Skeletal muscle satellite cell (primary cell): ENCODE results near the gene HIVEP3.

Experiments used
- H3K27me3 ChIP-seq: 2 replicates; pipeline ENCODE4 v1.7.0; 2013; ENCODE audit warnings: low read length; ENCODE audit not compliant: control insufficient read depth, insufficient read depth
- H3K36me3 ChIP-seq: 2 replicates; pipeline ENCODE4 v1.7.0; 2013; ENCODE audit warnings: mild to moderate bottlenecking, control low read depth, low read length; ENCODE audit not compliant: insufficient read depth
- H3K4me1 ChIP-seq: 2 replicates; pipeline ENCODE4 v1.7.0; 2013; ENCODE audit warnings: low read length; ENCODE audit not compliant: control insufficient read depth, insufficient read depth
- H3K4me2 ChIP-seq: 2 replicates; pipeline ENCODE4 v1.7.0; 2013; ENCODE audit warnings: mild to moderate bottlenecking, low read length
- H3K4me3 ChIP-seq: 2 replicates; pipeline ENCODE4 v1.7.0; 2013; ENCODE audit warnings: low read length
- H3K9ac ChIP-seq: 2 replicates; pipeline ENCODE4 v1.7.0; 2013; ENCODE audit warnings: mild to moderate bottlenecking, low read depth, low read length, moderate library complexity
- H3K9me3 ChIP-seq: replicated peaks from 2 replicates; pipeline ENCODE4 v1.7.0; 2013; ENCODE audit warnings: mild to moderate bottlenecking, control low read depth, low read length

The HIVEP3 gene

DNA sequence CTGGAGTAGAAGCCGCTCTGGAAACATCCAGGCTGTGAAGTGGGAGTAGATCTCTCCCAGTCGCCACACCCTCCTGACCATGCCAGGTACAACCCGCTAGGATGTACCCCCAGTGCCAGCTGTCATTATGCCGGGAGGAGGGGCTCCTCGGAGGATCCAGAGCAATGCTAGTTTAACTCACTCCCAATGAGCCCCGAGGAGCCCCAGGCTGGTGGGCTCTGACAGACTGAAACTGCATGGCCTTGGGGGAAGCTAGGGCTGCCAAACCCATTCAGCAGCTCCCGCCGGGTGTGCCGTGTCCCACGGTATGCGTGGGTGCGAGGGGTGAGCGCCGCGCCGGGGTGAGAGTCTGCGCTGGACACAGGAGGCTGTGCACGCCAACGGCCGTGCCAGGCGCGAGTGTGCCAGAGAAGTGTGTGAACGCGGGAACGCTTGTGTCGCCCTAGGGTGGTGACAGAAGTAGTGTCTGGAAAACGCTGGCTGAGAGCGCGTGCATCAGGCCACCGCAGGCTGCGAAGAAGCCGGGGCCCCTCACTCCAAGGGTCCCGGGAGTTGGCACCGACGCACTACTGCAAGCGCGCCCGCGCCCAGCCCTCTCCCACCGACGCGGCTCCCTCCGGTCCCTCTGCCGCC lies 257.2 kb downstream of the HIVEP3 start:
- no peaks in the 10 kb centered on the region for H3K9me3 ChIP-seq
- H3K9ac ChIP-seq, result peak overlapping the region; percentile 81
- peak overlapping the region; percentile 73 for H3K4me3 ChIP-seq
- no peaks in the 10 kb centered on the region for H3K36me3 ChIP-seq
- no peaks in the 10 kb centered on the region for H3K27me3 ChIP-seq
- peaks cover 27% of the 10 kb centered on the region for H3K4me1 ChIP-seq
- peak overlapping the region; percentile 90 for H3K4me2 ChIP-seq

DNA sequence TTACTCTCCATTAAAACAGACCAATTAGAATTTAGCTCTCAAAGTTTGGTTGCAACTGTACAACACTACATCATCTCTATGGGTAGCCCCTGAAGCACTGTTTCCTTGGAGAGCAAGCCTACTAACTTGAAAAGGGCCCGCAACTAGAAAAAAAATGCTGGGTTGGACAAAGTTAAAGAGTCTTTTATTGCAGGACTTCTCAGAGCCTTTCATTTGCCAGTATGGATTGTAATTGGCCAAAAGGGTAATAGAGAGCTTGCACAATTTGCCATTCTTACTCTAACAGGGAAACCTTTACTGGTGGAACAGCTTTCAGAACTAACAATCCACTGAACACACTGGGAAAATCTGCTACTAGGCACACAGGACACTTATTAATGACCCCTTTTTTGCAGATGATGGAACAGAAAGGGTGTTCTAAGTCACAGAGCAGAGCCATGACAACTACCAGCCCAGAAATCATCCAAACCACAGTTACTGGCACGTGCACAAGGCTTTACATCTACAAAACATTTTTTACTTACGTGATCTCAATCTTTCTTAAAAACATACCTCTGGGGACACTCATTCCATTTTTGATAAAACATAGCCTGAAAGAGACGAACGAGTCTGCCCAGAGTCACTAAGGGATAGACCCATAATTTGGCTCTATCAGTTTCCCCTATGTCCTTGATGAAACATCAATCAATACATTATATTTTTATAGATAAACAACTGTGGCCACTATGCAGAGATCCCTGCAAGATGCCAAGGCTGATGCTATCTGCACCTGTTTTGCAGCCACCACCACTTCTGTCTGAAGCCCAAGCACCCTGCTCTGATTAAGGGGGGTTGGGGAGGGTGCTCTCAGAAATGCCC lies 257.9 kb downstream of the HIVEP3 start:
- H3K4me1 ChIP-seq, result peaks cover 27% of the 10 kb centered on the region

DNA sequence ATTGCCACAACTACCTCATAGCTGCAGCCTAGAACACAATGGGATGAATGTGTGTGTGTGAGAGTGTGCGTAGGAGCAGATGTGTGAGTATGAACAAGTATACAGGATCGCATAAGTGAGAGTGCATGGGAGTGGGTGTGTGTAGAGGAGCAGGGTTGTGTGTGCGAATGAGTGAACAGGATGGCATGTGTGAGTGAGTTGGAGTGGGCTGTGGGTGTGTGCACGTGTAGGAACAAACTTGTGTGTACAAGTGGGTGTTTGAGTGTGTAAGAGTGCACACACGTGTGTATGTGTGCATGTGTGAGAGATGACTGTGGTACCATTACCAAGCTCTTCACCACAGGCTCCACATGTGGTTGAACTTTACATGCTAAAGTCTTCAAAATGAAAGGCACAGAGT lies 258.8 kb downstream of the HIVEP3 start:
- Histone ChIP-seq H3K9ac (no peak overlapping the region), H3K36me3 (no peaks in the 10 kb centered on the region), H3K4me2 (no peak overlapping the region), H3K4me3 (no peak overlapping the region), H3K4me1 (peaks cover 21% of the 10 kb centered on the region), H3K9me3 (no peaks in the 10 kb centered on the region), H3K27me3 (no peaks in the 10 kb centered on the region)

More for the DNA sequence above, 257.9 kb downstream of the HIVEP3 start:
- Histone ChIP-seq H3K27me3 (no peaks in the 10 kb centered on the region), H3K9me3 (no peaks in the 10 kb centered on the region), H3K36me3 (no peaks in the 10 kb centered on the region), H3K9ac (peak overlapping the region; percentile 81), H3K4me2 (peak overlapping the region; percentile 90), H3K4me3 (peak overlapping the region; percentile 73)

DNA sequence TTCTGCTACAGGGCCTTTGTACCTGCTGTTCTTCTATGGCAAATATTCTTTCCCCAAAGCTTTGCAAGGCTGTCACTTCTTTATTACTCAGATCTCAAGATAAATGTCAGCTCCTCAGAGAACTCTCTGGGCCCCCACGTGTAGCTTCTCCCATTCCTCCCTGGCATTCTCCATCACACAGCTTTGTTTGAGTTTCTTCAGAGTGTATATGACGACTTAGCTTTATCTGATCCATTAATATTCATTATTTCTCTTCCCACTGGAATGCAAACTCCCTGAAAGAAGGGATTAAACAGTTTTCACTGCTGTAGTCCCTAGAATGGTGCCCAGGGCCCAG lies 259.6 kb downstream of the HIVEP3 start:
- Histone ChIP-seq H3K9ac (no peak overlapping the region), H3K4me3 (no peak overlapping the region), H3K4me2 (no peak overlapping the region), H3K27me3 (no peaks in the 10 kb centered on the region), H3K9me3 (no peaks in the 10 kb centered on the region), H3K36me3 (no peaks in the 10 kb centered on the region), H3K4me1 (peaks cover 19% of the 10 kb centered on the region)

DNA sequence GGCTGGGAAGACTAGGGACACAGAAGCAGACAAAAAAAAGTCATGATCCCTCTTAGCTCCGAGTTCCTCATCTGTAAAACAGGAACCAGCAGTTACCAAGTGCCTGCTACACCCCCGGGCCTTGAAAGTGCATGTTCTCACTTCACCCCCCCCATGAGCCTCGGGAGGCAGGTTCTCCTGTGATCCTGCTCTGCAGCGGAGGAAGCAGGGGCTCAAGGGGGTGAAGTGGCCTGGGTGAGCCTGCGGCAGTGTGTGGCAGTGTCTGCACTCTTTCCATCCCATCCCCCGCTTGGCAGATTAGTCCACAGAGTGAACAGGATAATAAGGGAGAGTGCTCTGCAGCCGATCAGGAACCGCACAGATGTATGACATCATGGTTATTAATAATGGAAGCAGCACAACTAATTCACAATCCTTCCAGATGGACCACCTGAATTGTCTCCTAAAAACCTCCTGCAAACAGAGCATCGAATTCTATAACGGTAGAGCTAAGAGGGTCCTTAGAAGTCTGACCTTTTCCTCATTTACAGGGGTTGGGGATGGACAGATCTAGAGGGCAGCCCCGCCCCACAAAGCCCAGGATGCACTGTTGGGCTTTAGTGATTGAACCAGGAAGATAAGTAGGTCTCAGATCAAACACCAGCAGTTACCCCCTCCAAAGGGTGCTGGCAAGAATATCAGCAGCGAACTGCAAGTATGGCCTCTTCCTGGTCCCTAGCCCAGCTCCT lies 260.1 kb downstream of the HIVEP3 start:
- Histone ChIP-seq H3K4me1 (peaks cover 15% of the 10 kb centered on the region), H3K9me3 (no peaks in the 10 kb centered on the region), H3K36me3 (no peaks in the 10 kb centered on the region), H3K27me3 (no peaks in the 10 kb centered on the region), H3K9ac (no peak overlapping the region), H3K4me2 (no peak overlapping the region), H3K4me3 (no peak overlapping the region)

DNA sequence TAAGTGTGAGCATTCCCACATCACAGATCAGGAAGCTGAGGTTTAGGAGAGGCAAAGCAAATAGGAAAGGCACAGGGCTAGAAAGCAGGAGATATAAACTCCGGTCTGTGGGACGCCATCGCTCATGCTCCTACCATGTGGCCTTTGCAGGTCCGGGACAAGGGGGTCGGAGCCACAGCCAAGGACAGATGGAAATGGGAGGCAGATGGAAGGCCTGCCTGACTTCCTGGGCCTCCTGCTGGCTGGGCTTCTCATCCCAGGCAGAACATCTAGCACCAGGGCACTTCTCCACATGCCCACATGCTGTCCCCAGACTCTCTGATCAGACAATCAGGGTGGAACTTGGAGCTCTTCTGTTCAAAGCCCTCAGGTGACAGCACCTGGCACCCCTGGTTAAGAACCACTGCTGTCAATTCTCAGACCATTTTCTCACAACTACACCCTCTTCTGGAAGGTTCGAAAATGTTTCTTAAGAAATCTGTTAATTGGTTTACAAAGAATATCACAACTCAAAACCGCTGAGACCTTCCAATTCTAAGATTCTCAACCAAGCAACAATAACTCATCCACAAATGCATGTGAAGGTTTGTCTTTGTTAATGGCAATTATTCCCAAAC lies 260.9 kb downstream of the HIVEP3 start:
- Histone ChIP-seq H3K9ac (no peak overlapping the region), H3K4me1 (peaks cover 7% of the 10 kb centered on the region)

DNA sequence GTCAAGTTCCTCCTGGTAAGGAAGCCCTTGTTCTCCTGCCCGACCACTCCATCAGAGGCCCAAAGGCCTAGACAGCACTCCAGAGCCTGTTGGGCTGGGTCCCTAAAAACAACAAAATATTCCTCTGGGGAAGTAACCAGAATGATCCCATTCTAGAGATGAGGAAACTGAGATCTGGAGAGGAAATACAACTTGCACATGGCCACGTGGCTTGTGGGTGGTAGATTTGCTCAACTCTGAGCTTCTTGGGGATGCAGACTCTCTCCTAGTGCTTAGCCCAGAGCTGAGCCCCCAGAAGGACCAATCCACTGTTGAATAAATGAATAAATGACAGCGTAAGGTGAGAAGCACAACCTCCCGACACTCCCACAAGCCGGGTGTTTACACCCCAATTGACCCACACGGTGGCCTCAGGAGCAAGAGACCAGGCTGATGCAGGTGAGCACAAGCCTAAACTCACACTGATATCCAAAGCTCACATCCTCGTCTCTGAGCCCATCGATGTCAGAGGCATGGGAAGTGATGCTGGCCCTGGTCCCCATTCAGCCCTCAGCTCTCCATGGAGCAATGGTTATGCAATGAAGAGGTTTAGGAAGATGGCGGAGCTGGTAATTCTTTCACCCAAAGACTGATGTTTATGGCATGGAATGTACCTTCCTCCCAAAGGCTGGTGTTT lies 261.8 kb downstream of the HIVEP3 start:
- H3K9ac ChIP-seq, result no peak overlapping the region
- H3K9me3 ChIP-seq, result no peaks in the 10 kb centered on the region
- no peaks in the 10 kb centered on the region for H3K36me3 ChIP-seq
- H3K4me2 ChIP-seq, result no peak overlapping the region
- no peaks in the 10 kb centered on the region for H3K27me3 ChIP-seq
- no peak overlapping the region for H3K4me3 ChIP-seq
- H3K4me1 ChIP-seq, result peaks cover 5% of the 10 kb centered on the region

More for the DNA sequence above, 260.9 kb downstream of the HIVEP3 start:
- Histone ChIP-seq H3K36me3 (no peaks in the 10 kb centered on the region), H3K27me3 (no peaks in the 10 kb centered on the region), H3K4me3 (no peak overlapping the region), H3K9me3 (no peaks in the 10 kb centered on the region), H3K4me2 (no peak overlapping the region)

DNA sequence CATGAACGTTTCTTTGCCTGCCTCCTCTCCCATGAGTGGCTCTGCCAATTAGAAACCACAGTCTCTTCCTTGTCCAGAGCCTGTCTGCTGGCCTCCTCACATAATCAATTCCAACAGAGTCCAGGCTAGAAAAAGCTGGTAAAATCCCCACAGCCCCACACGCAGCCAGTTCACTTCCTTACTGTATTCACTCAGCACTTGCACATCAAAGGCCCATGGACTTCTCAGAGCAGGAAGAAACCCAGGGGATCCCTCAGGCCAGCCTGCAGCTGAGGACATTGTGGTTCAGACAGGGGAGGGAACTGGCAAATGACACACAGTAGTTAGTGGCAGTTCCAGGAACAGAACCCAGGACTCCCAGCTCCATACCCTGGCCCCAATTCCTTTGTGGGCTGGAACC lies 262.7 kb downstream of the HIVEP3 start:
- H3K9me3 ChIP-seq, result no peaks in the 10 kb centered on the region
- no peak overlapping the region for H3K4me2 ChIP-seq
- H3K27me3 ChIP-seq, result no peaks in the 10 kb centered on the region
- H3K4me1 ChIP-seq, result peaks cover under 1% of the 10 kb centered on the region
- no peaks in the 10 kb centered on the region for H3K36me3 ChIP-seq
- no peak overlapping the region for H3K9ac ChIP-seq
- no peak overlapping the region for H3K4me3 ChIP-seq

DNA sequence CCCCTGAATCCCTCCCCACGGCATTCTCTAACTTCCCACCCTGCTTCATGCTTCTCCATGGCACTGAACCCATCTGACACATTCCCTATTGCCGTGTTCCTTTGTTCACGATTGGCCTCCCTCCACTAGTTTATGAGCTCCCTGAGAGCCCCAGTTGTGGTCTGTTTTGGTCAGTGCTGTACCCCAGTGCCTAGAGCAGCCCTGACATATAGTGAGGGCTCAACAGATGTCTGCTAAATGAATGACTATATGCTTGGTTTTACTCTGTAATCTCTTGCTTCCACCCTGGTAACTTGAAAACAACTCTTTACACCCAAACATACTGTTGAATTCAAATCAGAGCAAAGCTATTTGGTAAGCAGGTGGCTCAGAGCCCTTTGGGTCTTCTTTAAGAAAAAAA lies 263.1 kb downstream of the HIVEP3 start:
- Histone ChIP-seq H3K27me3 (no peaks in the 10 kb centered on the region), H3K9me3 (no peaks in the 10 kb centered on the region), H3K4me1 (no peaks in the 10 kb centered on the region), H3K4me3 (no peak overlapping the region), H3K9ac (no peak overlapping the region), H3K36me3 (no peaks in the 10 kb centered on the region), H3K4me2 (no peak overlapping the region)

DNA sequence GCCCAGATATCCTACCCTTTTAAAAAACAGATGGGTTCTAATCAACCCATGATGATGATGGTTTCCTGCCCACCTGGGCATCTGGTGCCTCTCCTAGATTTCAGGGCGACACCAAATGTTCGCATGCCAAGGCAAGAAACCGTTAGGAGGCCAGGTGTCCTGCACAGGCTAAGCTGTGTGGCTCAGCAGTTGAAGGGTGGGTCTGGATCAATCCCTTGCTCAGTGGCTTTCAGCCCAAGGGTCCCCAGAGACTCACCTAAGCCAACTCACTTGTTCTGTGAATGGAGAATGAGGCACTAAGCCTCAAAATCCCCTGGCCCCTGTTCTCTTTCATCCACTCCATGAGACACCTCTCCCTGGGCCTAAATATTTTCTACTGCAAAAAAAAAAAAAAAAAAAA lies 265.1 kb downstream of the HIVEP3 start:
- no peak overlapping the region for H3K9ac ChIP-seq
- H3K4me1 ChIP-seq, result peaks cover 4% of the 10 kb centered on the region
- H3K4me3 ChIP-seq, result no peak overlapping the region
- H3K36me3 ChIP-seq, result no peaks in the 10 kb centered on the region
- H3K9me3 ChIP-seq, result no peaks in the 10 kb centered on the region
- H3K4me2 ChIP-seq, result no peak overlapping the region
- H3K27me3 ChIP-seq, result no peaks in the 10 kb centered on the region
